Omental fat pad (tissue), 4 donors: Measurements from ENCODE around the gene TSPAN16. TPM values are rescaled to one million over a fixed set of nuclear protein-coding genes. Genes with fewer than 3 reads are reported as not detected.

Experiments used
- ATAC-seq: fragments of 150-250 bp; one replicate; pipeline ENCODE4 v1.9.1; 2016; ENCODE audit warnings: mild to moderate bottlenecking, moderate library complexity; ENCODE audit not compliant: low FRiP score
- DNase-seq: peaks from one replicate; pipeline ENCODE4 v3.0.0-alpha.2; 2019; ENCODE audit warnings: low spot score
- CTCF ChIP-seq, 3 donors: fragments of 450-650 bp; IDR thresholded peaks; one replicate each; pipeline ENCODE4 v1.5.1; 2016 to 2017; ENCODE audit warnings: antibody characterized with exemption in 3 of 3, mild to moderate bottlenecking in 3 of 3, moderate library complexity in 2 of 3
- total RNA-seq, 4 donors: library from RNA; depleted of rRNA; stranded (reverse); fragments of >200 nt; gene quantifications; one replicate each; pipeline ENCODE4 v1.1.0, GENCODE V29; 2016

TSPAN16 gene
- total RNA-seq, 4 donors from 2014 or later, result not detected

GRCh38 chr19:11267316-11268085 is 28.5 kb upstream of the TSPAN16 start:
- TF ChIP-seq CTCF (IDR thresholded peaks at IDR 0.05), result no peak
- ATAC-seq (no peak), DNase-seq (no peak)

- no peak for TF ChIP-seq CTCF (IDR thresholded peaks at IDR 0.05)
- ATAC-seq, result no peak
- no peak for DNase-seq
Measured at GRCh38 chr19:11268783-11269267, 27.1 kb upstream of the TSPAN16 start.

GRCh38 chr19:11269408-11269807 is 26.6 kb upstream of the TSPAN16 start:
- ATAC-seq, result no peak
- TF ChIP-seq CTCF (IDR thresholded peaks at IDR 0.05), result no peak

GRCh38 chr19:11273296-11273695 is 22.7 kb upstream of the TSPAN16 start:
- ATAC-seq, result no peak
- no peak for DNase-seq
- TF ChIP-seq CTCF (IDR thresholded peaks at IDR 0.05), result no peak

More at GRCh38 chr19:11269408-11269807, 26.6 kb upstream of the TSPAN16 start:
- no peak for DNase-seq

GRCh38 chr19:11273989-11274388 is 22.0 kb upstream of the TSPAN16 start:
- TF ChIP-seq CTCF (IDR thresholded peaks at IDR 0.05), result no peak
- no peak for ATAC-seq

GRCh38 chr19:11274533-11275086 is 21.4 kb upstream of the TSPAN16 start:
- DNase-seq (no peak), ATAC-seq (no peak)
- no peak for TF ChIP-seq CTCF (IDR thresholded peaks at IDR 0.05)

More at GRCh38 chr19:11273989-11274388, 22.0 kb upstream of the TSPAN16 start:
- no peak for DNase-seq

GRCh38 chr19:11278670-11279069 is 17.3 kb upstream of the TSPAN16 start:
- DNase-seq, result no peak
- ATAC-seq, result no peak
- TF ChIP-seq CTCF (IDR thresholded peaks at IDR 0.05), result no peak
